Activated CD4-positive, alpha-beta T cell treated with anti-CD3 and anti-CD28 coated beads, Interleukin-2, amount 50 U/mL, for 48 hours (primary cell): ENCODE data around the gene UGCG.
"Not testable (repeated sequence)": the region's sequence is repeated elsewhere in the genome, so short reads cannot be mapped to it uniquely, and the experiment has no call there.

Experiments used
- DNase-seq, 2 experiments: peaks; one replicate each; pipeline ENCODE4 v3.0.0-alpha.2; 2020

The UGCG gene

GRCh38 chr9:111895996-111896941 is at the start of gene UGCG:
TSS of gene UGCG (plus strand) at chr9:111896814. CDS start at chr9:111897216, 402 bp downstream.
- peak; percentile 84 to 86 for DNase-seq

- no peak for DNase-seq
Measured at GRCh38 chr9:111851553-111851952, 45.1 kb upstream of the UGCG start.

DNA sequence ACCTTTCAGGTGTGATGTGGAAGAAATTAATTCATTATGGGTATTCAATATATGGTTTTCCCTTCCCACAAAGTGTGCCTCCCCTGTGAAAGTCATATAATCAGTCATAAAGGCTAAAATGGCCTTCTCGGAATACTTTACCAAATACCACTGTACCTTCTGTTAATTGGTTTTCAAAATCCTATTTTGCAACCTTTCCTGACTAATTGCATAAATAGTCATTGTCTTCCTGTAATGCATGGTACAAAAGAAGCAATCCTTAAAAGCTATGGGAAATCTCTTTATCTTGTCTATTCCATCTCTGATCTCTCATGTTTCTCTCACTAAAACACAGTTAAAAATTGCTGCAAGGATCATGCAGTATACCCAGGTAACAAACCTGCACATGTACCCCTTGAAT is 44.3 kb upstream of the UGCG start:
- no peak for DNase-seq

DNA sequence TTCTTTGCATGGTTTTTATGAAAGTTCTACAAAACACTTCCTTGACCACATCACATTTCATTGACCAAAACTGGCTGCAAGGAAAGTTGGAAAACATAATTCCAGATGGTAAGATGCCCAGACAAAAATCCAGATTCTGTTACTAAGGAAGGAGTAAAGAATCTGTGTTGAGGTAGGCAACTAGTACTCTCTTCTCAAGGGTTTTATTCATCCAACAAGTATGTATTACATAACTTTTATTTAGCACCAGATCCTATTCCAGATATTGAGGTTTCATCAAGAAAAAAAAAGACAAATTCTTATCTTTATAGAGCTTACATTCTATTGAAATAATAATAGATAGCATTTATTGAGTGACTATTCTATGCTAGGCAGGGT is 43.2 kb upstream of the UGCG start:
- DNase-seq = no peak

- no peak for DNase-seq
Measured at GRCh38 chr9:111854799-111855198, 41.8 kb upstream of the UGCG start.

- DNase-seq = no peak
Measured at GRCh38 chr9:111857555-111858211, 38.9 kb upstream of the UGCG start.

DNA sequence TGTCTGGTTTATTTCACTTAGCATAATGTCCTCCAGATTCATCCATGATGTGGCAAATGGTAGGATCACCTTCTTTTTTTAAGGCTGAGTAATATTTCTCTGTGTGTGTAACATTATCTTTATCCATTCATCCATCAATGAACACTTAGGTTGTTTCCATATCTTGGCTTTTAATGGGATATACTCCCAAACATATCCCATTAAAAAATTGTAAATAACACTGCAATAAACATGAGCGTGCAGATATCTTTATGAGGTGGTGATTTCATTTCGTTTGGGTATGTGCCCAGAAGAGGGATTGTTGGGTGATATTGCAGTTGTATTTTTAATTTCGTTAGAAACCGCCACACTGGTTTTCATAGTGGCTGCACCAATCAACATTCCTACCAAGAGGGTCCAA is 36.2 kb upstream of the UGCG start:
- DNase-seq = no peak

GRCh38 chr9:111863636-111864035 is 33.0 kb upstream of the UGCG start:
- no peak for DNase-seq

DNA sequence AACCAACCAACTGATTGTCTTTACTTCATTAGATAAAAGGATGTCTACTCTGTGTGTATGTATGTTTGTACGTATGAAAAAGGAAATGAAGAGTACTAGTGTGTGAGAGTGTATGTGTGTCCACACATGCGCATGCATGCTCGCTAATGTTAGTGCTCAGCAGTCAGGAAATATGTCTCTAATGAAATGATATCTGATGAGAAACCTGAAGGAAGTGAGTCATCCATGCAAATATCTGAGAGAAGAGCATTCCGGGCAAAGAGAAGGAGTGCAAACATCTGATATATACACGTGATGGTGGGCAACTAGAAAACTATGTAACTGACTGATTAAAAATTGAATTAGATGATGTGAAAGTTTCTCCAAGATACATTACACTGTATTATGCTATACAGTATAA is 29.6 kb upstream of the UGCG start:
- no peak for DNase-seq

- no peak for DNase-seq
Measured at GRCh38 chr9:111868475-111868874, 28.1 kb upstream of the UGCG start.

- DNase-seq = peak; percentile 20 to 48
Measured at GRCh38 chr9:111870774-111871498, 25.7 kb upstream of the UGCG start.

DNA sequence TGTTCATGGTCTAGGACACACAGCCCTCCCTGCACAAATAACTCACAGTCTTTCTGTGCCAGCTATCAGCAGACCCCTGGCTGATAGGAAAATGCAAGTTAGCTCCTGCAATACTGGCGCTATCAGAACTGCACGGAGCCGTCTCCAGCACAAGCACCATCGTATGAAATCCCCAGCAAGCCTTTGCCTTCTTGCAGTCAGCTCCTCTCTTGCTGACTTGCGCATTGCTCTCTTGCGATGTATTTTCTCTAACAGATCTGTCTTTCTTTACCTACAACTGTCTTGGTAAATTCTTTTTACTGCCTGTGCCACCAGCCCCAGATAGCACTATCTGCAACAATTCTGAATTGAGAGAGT is 25.1 kb upstream of the UGCG start:
- DNase-seq = no peak

GRCh38 chr9:111872886-111873285 is 23.7 kb upstream of the UGCG start:
- DNase-seq = no peak

DNA sequence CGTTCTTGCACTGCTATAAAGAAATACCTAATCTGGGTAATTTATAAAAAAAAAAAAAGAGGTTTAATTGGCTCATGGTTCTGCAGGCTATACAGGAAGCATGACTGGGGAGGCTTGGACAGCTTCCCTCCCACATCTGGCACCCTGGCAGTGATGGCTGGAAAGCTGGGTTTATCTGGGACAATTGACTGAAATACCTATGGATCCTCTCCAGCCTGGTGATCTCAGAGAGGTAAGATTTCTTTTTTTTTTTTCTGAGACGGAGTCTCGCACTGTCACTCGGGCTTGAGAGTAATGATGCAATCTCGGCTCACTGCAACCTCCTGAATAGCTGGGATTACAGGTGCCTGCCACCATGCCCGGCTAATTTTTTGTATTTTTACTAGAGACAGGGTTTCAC is 22.7 kb upstream of the UGCG start:
- no peak for DNase-seq

DNA sequence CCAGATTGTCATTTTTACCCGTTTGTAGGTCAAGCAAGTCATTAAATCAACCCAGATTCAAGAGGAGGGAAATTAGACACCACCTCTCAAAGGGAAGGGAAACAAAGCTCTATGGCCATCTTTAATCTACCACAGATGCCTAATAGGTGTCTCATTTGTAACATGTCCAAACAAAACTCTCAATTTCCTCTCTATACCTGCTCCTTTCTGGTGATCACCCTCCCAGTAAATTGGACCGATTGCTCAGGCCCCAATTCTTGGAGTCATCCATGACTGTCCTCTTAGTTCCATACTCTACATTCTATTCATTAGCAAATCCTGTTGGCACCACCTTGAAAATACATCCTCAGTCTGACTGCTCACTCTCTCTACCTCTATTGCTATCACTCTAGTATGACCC is 22.1 kb upstream of the UGCG start:
- no peak for DNase-seq

- DNase-seq = not testable (repeated sequence)
Measured at GRCh38 chr9:111875291-111875690, 21.3 kb upstream of the UGCG start.

DNA sequence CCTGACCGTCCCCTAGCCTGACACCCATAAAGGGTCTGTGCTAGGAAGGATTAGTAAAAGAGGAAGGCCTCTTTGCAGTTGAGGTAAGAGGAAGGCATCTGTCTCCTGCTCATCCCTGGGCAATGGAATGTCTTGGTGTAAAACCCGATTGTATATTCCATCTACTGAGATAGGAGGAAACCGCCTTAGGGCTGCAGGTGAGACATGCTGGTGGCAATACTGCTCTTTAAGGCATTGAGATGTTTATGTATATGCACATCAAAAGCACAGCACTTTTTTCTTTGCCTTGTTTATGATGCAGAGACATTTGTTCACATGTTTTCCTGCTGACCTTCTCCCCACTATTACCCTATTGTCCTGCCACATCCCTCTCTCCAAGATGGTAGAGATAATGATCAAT is 20.9 kb upstream of the UGCG start:
- DNase-seq = not testable (repeated sequence)

GRCh38 chr9:111876179-111876578 is 20.4 kb upstream of the UGCG start:
- no peak for DNase-seq

GRCh38 chr9:111877420-111877819 is 19.2 kb upstream of the UGCG start:
- DNase-seq = no peak

- no peak for DNase-seq
Measured at GRCh38 chr9:111878946-111879345, 17.7 kb upstream of the UGCG start.

DNA sequence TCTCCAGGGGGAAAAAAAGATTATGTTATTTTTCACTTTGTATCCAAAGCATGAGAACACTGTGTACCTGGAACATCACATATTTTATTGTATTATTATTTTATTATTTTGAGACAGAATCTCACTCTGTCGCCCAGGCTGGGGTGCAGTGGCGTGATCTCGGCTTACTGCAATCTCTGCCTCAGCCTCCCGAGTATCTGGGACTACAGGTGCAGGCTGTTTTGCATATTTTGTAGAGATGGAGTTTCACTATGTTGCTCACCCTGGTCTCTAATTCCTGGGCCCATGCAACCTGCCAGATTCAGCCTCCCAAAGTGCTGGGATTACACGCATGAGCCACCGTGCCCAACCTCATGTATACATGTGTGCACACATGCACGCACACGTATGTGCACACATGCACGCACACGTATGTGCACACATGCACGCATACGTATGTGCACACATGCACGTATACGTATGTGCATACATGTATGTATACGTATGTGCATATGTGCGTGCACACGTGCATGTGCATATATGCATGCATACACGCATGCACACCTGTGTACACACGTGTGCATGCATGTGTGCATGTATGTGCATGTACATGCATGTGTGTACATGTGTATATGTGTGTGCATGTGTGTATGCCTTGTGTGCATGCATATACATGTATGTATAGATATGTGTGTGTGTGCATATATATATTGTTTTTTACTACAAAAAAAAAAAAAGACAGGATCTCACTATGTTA is 9.5 kb upstream of the UGCG start:
- DNase-seq = no peak

DNA sequence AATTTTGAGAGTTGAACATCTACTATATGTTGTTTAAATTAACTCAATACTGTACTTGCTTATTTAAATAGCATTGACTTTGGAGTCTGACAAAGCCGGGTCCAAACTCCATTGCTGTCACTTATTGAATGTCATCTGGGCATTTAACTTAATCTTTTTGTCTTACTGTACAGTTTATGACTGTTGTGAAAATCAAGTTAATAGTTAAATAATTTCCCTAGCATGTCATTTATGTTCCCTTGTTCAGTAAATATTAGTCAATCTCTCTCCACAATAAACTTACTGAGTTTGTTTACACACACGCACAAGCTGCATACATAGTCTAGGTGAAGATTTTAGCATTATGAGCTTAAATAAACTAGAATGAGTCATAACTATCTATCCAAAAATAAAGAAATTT is 6.3 kb upstream of the UGCG start:
- DNase-seq = no peak

- not testable (repeated sequence) for DNase-seq
Measured at GRCh38 chr9:111890867-111891266, 5.7 kb upstream of the UGCG start.
